ENCODE data around the gene RAD51B.

RAD51B gene

DNA sequence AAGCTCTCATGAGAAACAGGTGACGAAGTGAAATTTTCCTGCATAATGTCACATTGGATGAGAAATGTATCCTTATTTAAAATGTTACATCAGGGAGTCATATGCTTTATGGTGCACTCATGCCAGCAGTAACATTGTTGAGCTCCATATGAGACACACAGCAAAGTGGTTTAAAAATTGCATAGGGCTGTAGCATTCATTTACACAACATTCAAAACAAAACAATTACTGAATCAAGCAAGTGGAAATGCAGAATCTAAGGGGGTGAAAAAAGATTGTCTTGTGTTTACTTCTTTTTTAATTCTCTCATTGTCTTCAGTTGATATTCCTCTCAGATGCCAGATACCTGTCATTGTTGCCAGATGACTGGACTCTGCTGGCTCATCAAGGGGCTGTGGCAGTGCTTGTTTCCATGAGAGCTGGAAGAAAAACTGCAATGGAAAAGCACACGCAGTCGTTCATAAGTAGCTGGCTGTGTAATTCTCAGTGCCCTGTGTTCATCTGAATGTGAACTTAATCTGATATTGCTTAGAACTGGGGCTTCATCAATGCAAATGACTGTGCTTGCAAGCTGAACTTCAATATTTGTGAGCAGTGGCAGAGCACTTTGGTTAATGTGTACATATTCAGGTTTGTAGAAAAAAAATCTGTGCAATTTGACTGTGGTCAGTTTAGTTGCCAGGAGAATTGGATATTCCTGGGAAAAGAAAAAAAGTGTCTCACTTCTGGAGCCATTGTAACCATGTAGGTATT, 305.6 kb downstream of the RAD51B start:
- DNase-seq: no peak

GRCh38 chr14:68127166-68127565, 307.6 kb downstream of the RAD51B start:
- DNase-seq: no peak

DNA sequence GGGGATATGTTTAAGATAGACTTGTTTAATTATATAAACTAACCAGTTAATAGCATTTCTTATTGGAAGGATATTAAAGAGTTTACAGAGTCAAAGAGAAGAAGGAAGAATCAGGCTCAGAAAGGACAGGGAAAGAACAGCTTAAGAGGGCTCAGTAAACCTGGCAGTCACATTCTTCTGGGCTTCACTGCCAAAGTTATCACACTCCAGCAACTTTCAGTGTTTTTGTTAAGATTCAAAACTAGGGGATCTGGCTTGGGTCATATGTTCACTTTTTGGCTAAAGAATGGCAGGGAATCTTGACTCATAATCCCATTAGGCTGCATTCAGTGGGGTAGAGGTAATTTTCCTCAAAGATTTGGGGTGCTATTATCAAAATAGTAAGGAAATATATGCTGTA, 312.3 kb downstream of the RAD51B start:
- DNase-seq: no peak

DNA sequence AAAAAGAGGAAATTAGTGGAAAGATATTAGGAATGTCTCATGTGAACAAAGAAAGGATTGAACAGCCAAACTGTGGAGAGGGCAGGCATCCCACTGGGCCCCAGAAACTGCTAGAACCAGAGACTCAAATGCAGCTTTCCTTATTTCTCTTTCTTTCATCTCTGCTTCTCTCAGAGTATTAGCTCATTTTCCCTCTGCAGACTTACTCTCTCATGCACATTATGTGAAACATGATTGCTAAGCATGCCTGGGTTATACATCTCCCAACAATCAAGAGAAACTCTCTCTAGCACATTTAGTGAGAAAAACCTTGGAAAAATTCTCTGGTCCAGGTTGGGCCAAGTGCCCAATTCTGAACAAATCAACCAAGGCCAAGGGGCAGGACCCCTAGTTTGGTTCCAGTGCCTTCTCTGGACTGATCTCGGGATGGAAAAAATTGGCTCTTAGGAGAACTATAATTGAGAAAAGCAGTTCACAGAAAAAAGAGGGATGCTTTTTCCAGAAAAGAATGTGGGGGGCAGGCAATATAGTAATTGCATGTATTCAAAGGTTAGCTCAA, 313.1 kb downstream of the RAD51B start:
- no peak for DNase-seq

DNA sequence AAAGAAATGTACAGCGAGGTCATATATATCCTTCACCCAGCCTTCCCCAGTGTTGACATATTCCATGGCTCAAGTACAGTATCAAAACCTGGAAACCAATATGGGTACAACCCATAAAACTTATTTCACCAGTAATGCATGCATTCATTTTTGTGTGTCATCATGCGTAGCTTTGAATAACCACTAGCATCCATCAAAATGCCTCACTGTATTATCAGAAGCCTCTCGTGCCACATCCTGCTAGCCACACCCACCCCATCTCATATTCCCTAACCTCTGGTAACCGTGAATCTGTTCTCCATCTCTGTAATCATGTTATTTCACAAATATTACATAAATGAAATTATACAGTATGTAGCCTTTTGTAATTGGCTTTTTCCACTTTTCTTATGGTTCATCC, 314.3 kb downstream of the RAD51B start:
- no peak for DNase-seq

DNA sequence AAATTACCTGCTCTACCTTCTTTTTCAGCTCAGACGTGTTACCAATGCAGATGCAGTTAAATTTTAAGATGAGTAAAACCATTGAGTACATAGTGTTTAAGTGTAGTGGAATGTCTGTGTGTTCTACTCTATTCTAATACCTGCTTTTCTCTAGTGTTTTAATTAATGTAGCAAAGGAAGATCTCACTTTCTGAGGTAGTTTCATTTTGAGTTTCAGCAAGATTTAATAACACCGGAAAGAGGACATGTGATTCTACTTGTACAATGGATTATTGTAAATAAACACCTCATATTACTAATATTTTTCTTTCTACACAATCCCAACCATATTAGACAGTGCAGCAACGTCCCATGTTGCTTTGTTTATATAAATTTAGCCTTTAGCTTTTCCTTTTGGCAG, 315.4 kb downstream of the RAD51B start:
- no peak for DNase-seq

GRCh38 chr14:68135566-68135965, 316.0 kb downstream of the RAD51B start:
- no peak for DNase-seq

DNA sequence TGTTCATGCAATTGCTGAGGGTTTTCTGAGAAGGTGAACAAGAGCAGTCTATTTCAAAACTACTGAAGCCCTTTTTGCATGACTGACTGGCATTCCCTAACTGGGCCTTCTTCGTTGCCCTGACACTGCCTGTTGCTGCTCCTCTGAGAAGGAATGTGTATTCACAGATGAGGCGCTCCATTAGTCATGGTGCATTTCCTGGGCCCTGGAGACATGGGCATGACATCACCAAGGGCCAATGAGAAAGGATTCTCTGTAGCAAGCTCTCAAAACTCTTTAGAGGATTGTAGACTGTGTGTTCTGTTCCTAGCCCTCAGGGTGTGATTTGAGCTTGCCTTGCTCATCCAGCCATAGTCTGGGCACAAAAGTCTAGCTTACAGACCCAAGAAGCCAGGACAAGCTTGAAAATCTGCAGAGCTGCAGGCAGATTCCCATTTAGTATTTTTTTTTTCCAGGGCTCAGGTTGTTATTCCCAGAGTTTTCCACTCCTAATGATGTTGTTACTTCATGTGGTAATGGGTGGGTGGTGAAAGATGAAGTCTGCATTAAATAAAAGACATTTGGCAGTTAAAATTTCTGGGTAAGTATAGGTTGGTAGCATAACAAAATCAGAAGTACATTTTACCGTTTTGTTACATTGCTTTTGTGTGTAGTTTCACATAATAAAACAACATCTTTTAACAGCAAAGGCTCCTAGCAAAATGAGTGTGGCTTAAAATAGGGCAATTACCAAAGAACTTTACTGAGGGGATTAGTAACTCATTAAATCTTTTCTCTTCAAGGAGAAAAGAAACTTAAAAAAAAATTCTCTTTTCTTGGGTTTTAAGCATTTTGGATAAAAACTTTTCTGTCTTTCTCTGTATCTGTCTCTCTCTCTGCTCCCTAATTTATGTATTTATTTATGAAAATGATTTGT, 318.4 kb downstream of the RAD51B start:
- DNase-seq: peak; percentile 74

DNA sequence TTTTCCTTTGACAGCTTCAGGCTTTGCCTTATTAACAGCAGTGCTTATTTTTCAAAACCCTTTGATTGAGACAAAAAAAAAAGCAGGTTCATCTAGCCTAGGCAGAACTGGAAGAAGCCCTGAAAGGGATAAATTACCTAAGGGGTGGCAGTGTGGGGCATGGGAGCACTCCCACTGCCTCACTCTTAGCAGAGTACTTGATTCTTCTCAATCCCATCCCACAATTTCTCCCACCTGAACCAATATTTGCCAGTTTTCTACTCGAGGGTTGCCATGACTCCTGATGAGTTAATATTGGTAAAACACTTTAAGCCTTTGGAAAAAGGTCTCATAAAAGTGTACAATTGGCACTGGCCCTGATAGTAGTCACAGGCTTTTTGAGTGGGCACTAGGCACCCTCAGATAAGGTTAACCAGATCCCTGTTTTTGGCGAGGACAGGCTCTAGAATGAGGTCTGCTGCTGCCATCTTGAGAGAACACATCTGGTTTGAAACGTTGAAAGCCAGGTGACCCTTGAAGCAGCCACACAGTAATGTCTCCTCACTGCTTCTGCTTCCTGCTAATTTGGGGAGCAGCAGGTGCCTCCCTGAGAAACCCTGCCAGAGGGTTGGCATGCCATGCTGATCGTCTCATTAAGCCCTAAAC, 320.0 kb downstream of the RAD51B start:
- no peak for DNase-seq

- peak; percentile 50 for DNase-seq
Observed at GRCh38 chr14:68140076-68140741, 320.6 kb downstream of the RAD51B start.

DNA sequence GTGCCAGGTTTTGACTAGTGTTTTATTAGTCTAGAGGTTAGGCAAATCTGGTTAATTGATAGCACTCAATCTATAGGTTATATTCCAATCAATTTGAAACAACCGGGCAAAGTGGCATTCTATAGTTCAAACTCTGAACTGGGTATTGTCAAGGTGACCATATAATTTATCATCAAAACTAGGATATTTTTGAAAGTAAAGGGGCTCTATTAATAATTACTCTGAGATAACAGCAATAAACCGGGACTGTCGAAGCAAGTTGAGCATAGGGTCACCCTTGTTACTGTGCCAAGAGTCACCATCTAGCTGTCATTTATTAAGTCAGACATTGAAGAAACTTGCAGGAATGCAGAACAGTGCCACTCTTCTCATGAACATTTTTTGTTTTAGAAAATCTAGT, 321.2 kb downstream of the RAD51B start:
- DNase-seq: no peak

DNA sequence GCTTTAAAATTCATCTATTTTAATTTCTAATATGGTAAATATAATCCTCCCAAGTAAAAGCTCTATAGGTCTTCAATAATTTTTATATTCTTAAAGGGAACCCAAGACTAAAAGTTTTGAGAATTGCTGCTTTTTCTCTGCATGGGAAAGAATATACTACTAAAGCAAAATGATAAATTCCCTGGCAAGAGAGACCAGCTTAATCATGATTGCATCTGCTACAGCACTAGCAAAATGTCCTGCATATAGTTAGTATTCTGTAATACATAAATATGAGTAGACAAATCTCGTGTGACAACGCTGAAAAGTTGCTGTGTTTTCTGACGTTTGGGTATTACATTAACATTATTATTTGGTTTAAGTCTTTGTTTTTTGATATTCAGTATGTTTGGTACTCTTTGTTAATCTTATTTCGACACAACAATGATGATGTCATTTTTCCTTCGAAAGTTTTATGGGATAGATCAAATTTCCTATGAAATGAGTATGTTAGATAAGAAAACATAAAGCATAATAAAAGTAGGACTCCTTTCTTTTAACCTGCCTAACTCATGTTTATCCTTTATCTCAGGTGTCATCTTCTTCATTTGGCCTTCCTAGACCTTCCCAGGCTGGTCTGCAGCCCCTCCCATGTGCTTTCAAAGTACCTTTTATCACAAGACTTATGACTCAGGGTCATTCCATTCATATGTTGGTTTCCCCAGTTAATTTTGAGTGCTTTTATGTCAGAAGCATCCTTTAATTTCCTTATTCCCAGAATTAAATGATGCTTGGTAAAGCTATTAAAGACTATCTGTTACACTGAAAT, 321.9 kb downstream of the RAD51B start:
- DNase-seq: no peak

- DNase-seq: no peak
Observed at GRCh38 chr14:68143341-68143841, 323.8 kb downstream of the RAD51B start.

- DNase-seq: no peak
Observed at GRCh38 chr14:68144051-68144681, 324.6 kb downstream of the RAD51B start.

- DNase-seq: no peak
Observed at GRCh38 chr14:68145036-68145435, 325.5 kb downstream of the RAD51B start.

- DNase-seq: no peak
Observed at GRCh38 chr14:68145539-68145938, 326.0 kb downstream of the RAD51B start.

GRCh38 chr14:68146818-68147217, 327.2 kb downstream of the RAD51B start:
- DNase-seq: no peak

GRCh38 chr14:68147303-68147702, 327.7 kb downstream of the RAD51B start:
- no peak for DNase-seq

DNA sequence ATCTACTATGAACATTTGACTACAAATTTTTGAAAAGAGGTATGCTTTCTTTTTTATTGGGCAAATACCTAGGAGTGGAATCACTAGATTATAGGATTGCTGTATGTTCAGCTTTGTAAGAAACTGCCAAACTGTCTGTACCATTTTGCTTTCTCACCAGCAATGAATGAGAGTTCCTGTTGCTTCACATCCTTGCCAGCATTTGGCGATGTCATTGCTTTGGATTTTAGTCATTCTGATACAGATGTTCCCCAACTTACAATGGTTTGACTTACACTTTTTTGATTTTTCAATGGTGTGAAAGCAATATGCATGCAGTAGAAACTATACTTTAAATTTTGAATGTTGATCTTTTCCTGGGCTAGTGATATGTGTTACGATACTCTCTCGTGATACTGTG, 328.7 kb downstream of the RAD51B start:
- no peak for DNase-seq

GRCh38 chr14:68148763-68149162, 329.2 kb downstream of the RAD51B start:
- no peak for DNase-seq

DNA sequence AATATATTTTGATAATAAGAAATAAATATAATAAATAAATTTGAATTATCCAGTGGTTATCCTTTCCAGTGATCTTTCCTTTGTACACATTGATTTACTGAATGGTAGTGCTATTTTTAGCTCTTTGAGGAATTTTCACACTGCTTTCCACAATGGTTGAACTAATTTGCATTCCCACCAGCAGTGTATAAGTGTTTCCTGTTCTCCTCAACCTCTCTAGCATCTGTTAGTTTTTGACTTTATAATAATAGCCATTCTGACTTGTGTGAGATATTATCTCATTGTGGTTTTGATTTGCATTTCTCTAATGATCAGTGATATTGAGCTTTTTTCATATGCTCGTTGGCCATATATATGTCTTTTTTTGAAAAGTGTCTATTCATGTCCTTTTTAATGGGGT, 333.7 kb downstream of the RAD51B start:
- DNase-seq: no peak
